RWPE2 (cell line): ENCODE measurements around the gene SRPRB.

Source experiments
- ATAC-seq: fragments of 200-7000 bp; cut with Tn5 transposase; 3 replicates; pipeline ENCODE4 v1.9.1; 2021; ENCODE audit warnings: low read depth
- DNase-seq: peaks from one replicate; pipeline ENCODE4 v3.0.0-alpha.2; 2020; ENCODE audit warnings: low spot score
- H3K27ac ChIP-seq: fragments of 450-650 bp; 2 replicates; pipeline ENCODE4 v1.5.1; 2017; ENCODE audit warnings: mild to moderate bottlenecking; ENCODE audit not compliant: poor library complexity, severe bottlenecking
- H3K27me3 ChIP-seq: fragments of 250-450 bp; sonication (Bioruptor Pico); 2 replicates; pipeline ENCODE4 v1.5.1; 2021; ENCODE audit warnings: mild to moderate bottlenecking, moderate library complexity; ENCODE audit not compliant: insufficient read depth, poor library complexity, severe bottlenecking
- H3K36me3 ChIP-seq: fragments of 250-450 bp; sonication (Bioruptor Pico); 2 replicates; pipeline ENCODE4 v1.5.1; 2020; ENCODE audit warnings: low read depth, mild to moderate bottlenecking, moderate library complexity
- H3K4me1 ChIP-seq: fragments of 250-450 bp; sonication (Bioruptor Pico); 2 replicates; pipeline ENCODE4 v1.5.1; 2021; ENCODE audit warnings: mild to moderate bottlenecking, moderate library complexity; ENCODE audit not compliant: insufficient read depth, poor library complexity, severe bottlenecking
- H3K4me3 ChIP-seq: fragments of 250-450 bp; sonication (Bioruptor Pico); 2 replicates; pipeline ENCODE4 v1.5.1; 2021; ENCODE audit warnings: mild to moderate bottlenecking, moderate library complexity; ENCODE audit not compliant: severe bottlenecking
- H3K9me3 ChIP-seq: fragments of 250-450 bp; sonication (Bioruptor Pico); 2 replicates; pipeline ENCODE4 v1.5.1; 2021; ENCODE audit warnings: mild to moderate bottlenecking, moderate library complexity; ENCODE audit not compliant: severe bottlenecking
- CTCF ChIP-seq: fragments of 450-650 bp; IDR thresholded peaks from one replicate; pipeline ENCODE4 v1.5.1; 2017; ENCODE audit warnings: mild to moderate bottlenecking, moderate library complexity; ENCODE audit not compliant: poor library complexity, severe bottlenecking

The SRPRB gene

GRCh38 chr3:133868758-133869475, 63.3 kb downstream of the SRPRB start:
- DNase-seq (no peak), ATAC-seq (no peak)
- Histone ChIP-seq H3K9me3 (no peaks in the 10 kb centered on the region), H3K4me3 (no peak overlapping the region), H3K27me3 (no peaks in the 10 kb centered on the region), H3K27ac (no peak overlapping the region), H3K36me3 (no peaks in the 10 kb centered on the region), H3K4me1 (no peaks in the 10 kb centered on the region)
- no peak for TF ChIP-seq CTCF

GRCh38 chr3:133869586-133869985, 64.0 kb downstream of the SRPRB start:
- Histone ChIP-seq H3K27me3 (no peaks in the 10 kb centered on the region), H3K4me3 (no peak overlapping the region), H3K27ac (no peak overlapping the region), H3K4me1 (no peaks in the 10 kb centered on the region), H3K9me3 (no peaks in the 10 kb centered on the region), H3K36me3 (no peaks in the 10 kb centered on the region)
- TF ChIP-seq CTCF = no peak
- DNase-seq (no peak), ATAC-seq (no peak)

- Histone ChIP-seq H3K4me1 (no peaks in the 10 kb centered on the region), H3K36me3 (no peaks in the 10 kb centered on the region), H3K27ac (no peak overlapping the region), H3K4me3 (no peak overlapping the region), H3K27me3 (no peaks in the 10 kb centered on the region), H3K9me3 (no peaks in the 10 kb centered on the region)
- DNase-seq (no peak), ATAC-seq (no peak)
- no peak for TF ChIP-seq CTCF
Observed at GRCh38 chr3:133870822-133871221, 65.2 kb downstream of the SRPRB start.
